ENCODE results near the gene IL17RE. TPM values are rescaled to one million over a fixed set of nuclear protein-coding genes. Genes with fewer than 3 reads are reported as not detected.

The IL17RE gene
- total and polyA plus RNA-seq, 2 of the 13 experiments (the other 11 are each of a cell fraction or from before 2014, with no cell fraction given), result 14.5 to 24.1 TPM

DNA sequence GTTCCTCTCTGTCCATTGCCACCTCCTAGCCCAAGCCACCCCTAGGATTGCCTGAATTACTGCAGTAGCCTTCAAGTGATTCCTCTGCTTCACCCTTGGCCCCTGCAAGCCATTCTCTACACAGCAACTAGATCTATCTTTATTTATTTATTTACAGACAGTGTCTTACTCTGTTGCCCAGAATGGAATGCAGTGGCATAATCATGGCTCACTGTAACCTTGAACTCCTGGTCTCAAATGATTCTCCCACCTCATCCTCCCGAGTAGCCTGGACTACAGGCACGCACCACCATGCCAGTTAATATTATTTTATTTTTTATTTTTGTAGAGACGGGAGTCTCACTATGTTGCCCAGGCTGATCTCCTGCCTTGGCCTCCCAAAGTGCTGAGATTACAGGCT lies 14.1 kb upstream of the IL17RE start:
- DNase-seq (ENCODE audit: low spot score), result peak; percentile 78
- Histone ChIP-seq H3K36me3 (replicated peaks in 1 of 2; ENCODE audit: control insufficient read depth in 1 of 2, insufficient read depth in 2 of 2, low read length in 2 of 2) (peaks cover 3 to 9% of the 10 kb centered on the region in 2 experiments; a peak in 4 of 5 replicates), H3K4me3 (replicated peaks in 1 of 3; ENCODE audit: insufficient read depth in 1 of 3, low read depth in 2 of 3, low read length in 3 of 3) (no peak overlapping the region), H3K4me2 (ENCODE audit: low read depth, low read length) (peak overlapping the region; percentile 76), H3K27ac (ENCODE audit: extremely low read length, insufficient read depth, low read length) (peak overlapping the region; percentile 32), H3K79me2 (ENCODE audit: insufficient read depth, low read length) (peaks cover 26% of the 10 kb centered on the region), H3K9me3 (ENCODE audit: low read length) (no peaks in the 10 kb centered on the region), H2AFZ (ENCODE audit: low read length) (no peak overlapping the region), H4K20me1 (ENCODE audit: insufficient read depth, low read length) (no peaks in the 10 kb centered on the region), H3K9ac (ENCODE audit: insufficient read depth, low read depth, low read length) (no peak overlapping the region), H3K27me3 (ENCODE audit: control insufficient read depth in 1 of 2, insufficient read depth in 2 of 2, low read length in 2 of 2) (no peaks in the 10 kb centered on the region; a peak in 1 of 5 replicates), H3K4me1 (ENCODE audit: insufficient read depth, low read length) (peaks cover 54% of the 10 kb centered on the region)
- peak; percentile 48 for FAIRE-seq
- ChIA-PET CTCF (ENCODE audit: low intra/inter-chr PET ratio, low total read pairs) (interaction anchor here (1.3 kb wide), 1 partner anchor 26 kb away, joined by 4 read pairs; no protein-coding TSS in a partner anchor), POLR2A (interaction anchor here (1.0 to 3.8 kb wide), 4 partner anchors 9 to 45 kb away, joined by 3 to 36 read pairs (median 21); partner anchors contain the start of genes CRELD1 and IL17RE)
- 13% methylated on average over 3 of the region's 3 CpGs for WGBS (ENCODE audit: low lambda C conversion rate)
- peak; percentile 51 for ATAC-seq
- in situ Hi-C loops (cut with HindIII; ENCODE audit: extremely low pct_ligation_motif_present, low pct_unique_long_range_greater_than_20kb), result no loop called here
- intact Hi-C loops (cut with micrococcal nuclease; ENCODE audit: unreplicated experiment), result loop anchor here (1.0 kb wide), 1 partner anchor 10 kb away; no protein-coding TSS in a partner anchor
- no TSS peak for BruUV-seq (replicated peaks)
- TF ChIP-seq NR2F6 (IDR thresholded peaks at IDR 0.05) (peak; percentile 20; the same call in 1 of the 2 replicates), NR2F6 (CRISPR knock-in tag; IDR thresholded peaks at IDR 0.05) (no peak), BCL6 (CRISPR knock-in tag; IDR thresholded peaks at IDR 0.05) (0 out of 2 replicates have a peak, but pooled peaks have one; percentile 9), ZNF546 (CRISPR knock-in tag; conservative IDR thresholded peaks at IDR 0.05) (no peak), THAP11 (CRISPR knock-in tag; IDR thresholded peaks at IDR 0.05) (peak; percentile 43; the same call in 1 of the 2 replicates), ZNF549 (CRISPR knock-in tag; IDR thresholded peaks at IDR 0.05) (no peak), TBX2 (CRISPR knock-in tag; IDR thresholded peaks at IDR 0.05; ENCODE audit: borderline replicate concordance) (no peak), ZFP37 (CRISPR knock-in tag; IDR thresholded peaks at IDR 0.05; ENCODE audit: borderline replicate concordance) (no peak), ZNF136 (CRISPR knock-in tag; IDR thresholded peaks at IDR 0.05; ENCODE audit: low read depth) (no peak), ZMYM2 (CRISPR knock-in tag; IDR thresholded peaks at IDR 0.05) (no peak), ZFP36L2 (CRISPR knock-in tag; IDR thresholded peaks at IDR 0.05) (no peak), ASH2L (IDR thresholded peaks at IDR 0.05; ENCODE audit: insufficient read length, low read depth, low read length) (no peak), DMAP1 (CRISPR knock-in tag; IDR thresholded peaks at IDR 0.05) (no peak), SNAPC2 (CRISPR knock-in tag; IDR thresholded peaks at IDR 0.05) (no peak), SP5 (CRISPR knock-in tag; IDR thresholded peaks at IDR 0.05; ENCODE audit: borderline replicate concordance, low read depth) (no peak), DNMT1 (CRISPR knock-in tag; IDR thresholded peaks at IDR 0.05) (no peak), HDAC1 (CRISPR knock-in tag; IDR thresholded peaks at IDR 0.05) (0 out of 2 replicates have a peak, but pooled peaks have one; percentile 6), ZNF274 (CRISPR knock-in tag; IDR thresholded peaks at IDR 0.05) (no peak), SRY (CRISPR knock-in tag; IDR thresholded peaks at IDR 0.05) (no peak), CREM (IDR thresholded peaks at IDR 0.05) (no peak), CREM (CRISPR knock-in tag; IDR thresholded peaks at IDR 0.05) (no peak)
- TF ChIP-seq, protein P1, sequence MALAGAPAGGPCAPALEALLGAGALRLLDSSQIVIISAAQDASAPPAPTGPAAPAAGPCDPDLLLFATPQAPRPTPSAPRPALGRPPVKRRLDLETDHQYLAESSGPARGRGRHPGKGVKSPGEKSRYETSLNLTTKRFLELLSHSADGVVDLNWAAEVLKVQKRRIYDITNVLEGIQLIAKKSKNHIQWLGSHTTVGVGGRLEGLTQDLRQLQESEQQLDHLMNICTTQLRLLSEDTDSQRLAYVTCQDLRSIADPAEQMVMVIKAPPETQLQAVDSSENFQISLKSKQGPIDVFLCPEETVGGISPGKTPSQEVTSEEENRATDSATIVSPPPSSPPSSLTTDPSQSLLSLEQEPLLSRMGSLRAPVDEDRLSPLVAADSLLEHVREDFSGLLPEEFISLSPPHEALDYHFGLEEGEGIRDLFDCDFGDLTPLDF (CRISPR knock-in tag; IDR thresholded peaks at IDR 0.05), result no peak
- TF ChIP-seq, protein P2, sequence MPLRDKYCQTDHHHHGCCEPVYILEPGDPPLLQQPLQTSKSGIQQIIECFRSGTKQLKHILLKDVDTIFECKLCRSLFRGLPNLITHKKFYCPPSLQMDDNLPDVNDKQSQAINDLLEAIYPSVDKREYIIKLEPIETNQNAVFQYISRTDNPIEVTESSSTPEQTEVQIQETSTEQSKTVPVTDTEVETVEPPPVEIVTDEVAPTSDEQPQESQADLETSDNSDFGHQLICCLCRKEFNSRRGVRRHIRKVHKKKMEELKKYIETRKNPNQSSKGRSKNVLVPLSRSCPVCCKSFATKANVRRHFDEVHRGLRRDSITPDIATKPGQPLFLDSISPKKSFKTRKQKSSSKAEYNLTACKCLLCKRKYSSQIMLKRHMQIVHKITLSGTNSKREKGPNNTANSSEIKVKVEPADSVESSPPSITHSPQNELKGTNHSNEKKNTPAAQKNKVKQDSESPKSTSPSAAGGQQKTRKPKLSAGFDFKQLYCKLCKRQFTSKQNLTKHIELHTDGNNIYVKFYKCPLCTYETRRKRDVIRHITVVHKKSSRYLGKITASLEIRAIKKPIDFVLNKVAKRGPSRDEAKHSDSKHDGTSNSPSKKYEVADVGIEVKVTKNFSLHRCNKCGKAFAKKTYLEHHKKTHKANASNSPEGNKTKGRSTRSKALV (CRISPR knock-in tag; IDR thresholded peaks at IDR 0.05), result no peak
- TF ChIP-seq, protein P3, sequence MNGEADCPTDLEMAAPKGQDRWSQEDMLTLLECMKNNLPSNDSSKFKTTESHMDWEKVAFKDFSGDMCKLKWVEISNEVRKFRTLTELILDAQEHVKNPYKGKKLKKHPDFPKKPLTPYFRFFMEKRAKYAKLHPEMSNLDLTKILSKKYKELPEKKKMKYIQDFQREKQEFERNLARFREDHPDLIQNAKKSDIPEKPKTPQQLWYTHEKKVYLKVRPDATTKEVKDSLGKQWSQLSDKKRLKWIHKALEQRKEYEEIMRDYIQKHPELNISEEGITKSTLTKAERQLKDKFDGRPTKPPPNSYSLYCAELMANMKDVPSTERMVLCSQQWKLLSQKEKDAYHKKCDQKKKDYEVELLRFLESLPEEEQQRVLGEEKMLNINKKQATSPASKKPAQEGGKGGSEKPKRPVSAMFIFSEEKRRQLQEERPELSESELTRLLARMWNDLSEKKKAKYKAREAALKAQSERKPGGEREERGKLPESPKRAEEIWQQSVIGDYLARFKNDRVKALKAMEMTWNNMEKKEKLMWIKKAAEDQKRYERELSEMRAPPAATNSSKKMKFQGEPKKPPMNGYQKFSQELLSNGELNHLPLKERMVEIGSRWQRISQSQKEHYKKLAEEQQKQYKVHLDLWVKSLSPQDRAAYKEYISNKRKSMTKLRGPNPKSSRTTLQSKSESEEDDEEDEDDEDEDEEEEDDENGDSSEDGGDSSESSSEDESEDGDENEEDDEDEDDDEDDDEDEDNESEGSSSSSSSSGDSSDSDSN (CRISPR knock-in tag; IDR thresholded peaks at IDR 0.05), result no peak

Data from HepG2 (cell line).